Keratinocyte (primary cell): ENCODE measurements around the gene TMTC3.

Source experiments
- EZH2 ChIP-seq: IDR thresholded peaks from one replicate; pipeline ENCODE4 v1.6.1; 2012; ENCODE audit warnings: inconsistent platforms, mild to moderate bottlenecking, low read length, moderate library complexity
- TF ChIP-seq, protein P1 (sequence below), 3 experiments: IDR thresholded peaks in 1 of 3; conservative IDR thresholded peaks in 1 of 3; optimal IDR thresholded peaks in 1 of 3; 2 replicates in 2 of 3; 3 replicates in 1 of 3; pipeline versions ENCODE3 to v1.5.1; 2011; ENCODE audit warnings: low read length in 3 of 3, mild to moderate bottlenecking in 3 of 3, moderate library complexity in 2 of 3, control low read depth in 1 of 3, inconsistent platforms in 1 of 3; ENCODE audit not compliant: insufficient read depth in 2 of 3; ENCODE audit errors: extremely low read depth in 1 of 3

DNA sequence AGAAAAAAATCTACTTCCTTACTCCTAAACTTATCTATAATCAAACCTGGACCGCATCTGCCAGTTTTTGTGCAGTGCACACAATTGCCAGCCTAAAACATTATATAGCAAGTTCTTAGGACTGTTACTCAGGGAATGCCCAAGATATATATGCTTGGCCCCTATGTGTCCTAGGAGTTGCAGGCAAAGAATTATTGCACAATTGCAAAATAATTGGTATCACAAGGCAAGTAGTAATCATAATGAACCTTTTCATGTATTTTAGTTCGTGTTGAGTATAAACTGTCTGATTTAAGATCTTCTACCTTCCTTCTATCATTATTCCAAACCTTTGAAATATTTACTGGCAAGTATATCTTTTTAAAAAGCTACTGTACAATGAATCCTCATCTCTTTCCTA lies 45.5 kb downstream of the TMTC3 start:
- TF ChIP-seq, protein P1, sequence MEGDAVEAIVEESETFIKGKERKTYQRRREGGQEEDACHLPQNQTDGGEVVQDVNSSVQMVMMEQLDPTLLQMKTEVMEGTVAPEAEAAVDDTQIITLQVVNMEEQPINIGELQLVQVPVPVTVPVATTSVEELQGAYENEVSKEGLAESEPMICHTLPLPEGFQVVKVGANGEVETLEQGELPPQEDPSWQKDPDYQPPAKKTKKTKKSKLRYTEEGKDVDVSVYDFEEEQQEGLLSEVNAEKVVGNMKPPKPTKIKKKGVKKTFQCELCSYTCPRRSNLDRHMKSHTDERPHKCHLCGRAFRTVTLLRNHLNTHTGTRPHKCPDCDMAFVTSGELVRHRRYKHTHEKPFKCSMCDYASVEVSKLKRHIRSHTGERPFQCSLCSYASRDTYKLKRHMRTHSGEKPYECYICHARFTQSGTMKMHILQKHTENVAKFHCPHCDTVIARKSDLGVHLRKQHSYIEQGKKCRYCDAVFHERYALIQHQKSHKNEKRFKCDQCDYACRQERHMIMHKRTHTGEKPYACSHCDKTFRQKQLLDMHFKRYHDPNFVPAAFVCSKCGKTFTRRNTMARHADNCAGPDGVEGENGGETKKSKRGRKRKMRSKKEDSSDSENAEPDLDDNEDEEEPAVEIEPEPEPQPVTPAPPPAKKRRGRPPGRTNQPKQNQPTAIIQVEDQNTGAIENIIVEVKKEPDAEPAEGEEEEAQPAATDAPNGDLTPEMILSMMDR (optimal IDR thresholded peaks at IDR 0.05 in 1 of 3, IDR thresholded peaks at IDR 0.05 in 1 of 3, conservative IDR thresholded peaks at IDR 0.05 in 1 of 3; ENCODE audit: extremely low read depth in 1 of 3, insufficient read depth in 2 of 3, low read length in 3 of 3), result no peak
- TF ChIP-seq EZH2, result no peak
